KMS-11 (cell line): Measurements from ENCODE around the gene PDZRN4.

ENCODE experiments used
- H2AFZ ChIP-seq: fragments of 200-600 bp; sonication (generic); 2 replicates; pipeline ENCODE4 v1.6.1; 2016; ENCODE audit warnings: antibody characterized with exemption, mixed run types, low read depth
- H3K27ac ChIP-seq: fragments of 200-600 bp; sonication (generic); 2 replicates; pipeline ENCODE4 v1.6.1; 2016; ENCODE audit warnings: mild to moderate bottlenecking, mixed run types
- H3K27me3 ChIP-seq: fragments of 200-600 bp; sonication (generic); 2 replicates; pipeline ENCODE4 v1.6.1; 2017; ENCODE audit warnings: mild to moderate bottlenecking, low read depth, mixed run types, moderate library complexity; ENCODE audit not compliant: insufficient read depth
- H3K36me3 ChIP-seq: fragments of 200-600 bp; sonication (generic); 2 replicates; pipeline ENCODE4 v1.6.1; 2017; ENCODE audit warnings: mild to moderate bottlenecking, mixed run types; ENCODE audit not compliant: insufficient read depth
- H3K4me1 ChIP-seq: fragments of 200-600 bp; sonication (generic); 2 replicates; pipeline ENCODE4 v1.6.1; 2016; ENCODE audit warnings: mild to moderate bottlenecking, low read depth, mixed run types; ENCODE audit not compliant: poor library complexity, severe bottlenecking
- H3K4me2 ChIP-seq: fragments of 200-600 bp; sonication (generic); 2 replicates; pipeline ENCODE4 v1.7.0; 2016; ENCODE audit warnings: mild to moderate bottlenecking, mixed run types
- H3K4me3 ChIP-seq: fragments of 200-600 bp; sonication (generic); IDR thresholded peaks from 2 replicates; pipeline ENCODE4 v1.6.1; 2017; ENCODE audit warnings: low read depth, low read length, mixed read lengths; ENCODE audit not compliant: insufficient read depth
- H3K79me2 ChIP-seq: fragments of 200-600 bp; sonication (generic); 2 replicates; pipeline ENCODE4 v1.6.1; 2016; ENCODE audit warnings: low read depth, mixed run types; ENCODE audit not compliant: insufficient read depth
- H3K9ac ChIP-seq: fragments of 200-600 bp; sonication (generic); 2 replicates; pipeline ENCODE4 v1.6.1; 2016; ENCODE audit warnings: mild to moderate bottlenecking, mixed run types
- H4K20me1 ChIP-seq: fragments of 200-600 bp; sonication (generic); 2 replicates; pipeline ENCODE4 v1.6.1; 2016; ENCODE audit warnings: mild to moderate bottlenecking, mixed run types; ENCODE audit not compliant: insufficient read depth
- TF ChIP-seq, protein P1 (sequence below): fragments of 200-600 bp; sonication (generic); conservative IDR thresholded peaks from 2 replicates; pipeline ENCODE4 v1.6.1; 2017; ENCODE audit warnings: low read depth, mild to moderate bottlenecking, antibody characterized with exemption, low read length, moderate library complexity, mixed read lengths

Gene PDZRN4

DNA sequence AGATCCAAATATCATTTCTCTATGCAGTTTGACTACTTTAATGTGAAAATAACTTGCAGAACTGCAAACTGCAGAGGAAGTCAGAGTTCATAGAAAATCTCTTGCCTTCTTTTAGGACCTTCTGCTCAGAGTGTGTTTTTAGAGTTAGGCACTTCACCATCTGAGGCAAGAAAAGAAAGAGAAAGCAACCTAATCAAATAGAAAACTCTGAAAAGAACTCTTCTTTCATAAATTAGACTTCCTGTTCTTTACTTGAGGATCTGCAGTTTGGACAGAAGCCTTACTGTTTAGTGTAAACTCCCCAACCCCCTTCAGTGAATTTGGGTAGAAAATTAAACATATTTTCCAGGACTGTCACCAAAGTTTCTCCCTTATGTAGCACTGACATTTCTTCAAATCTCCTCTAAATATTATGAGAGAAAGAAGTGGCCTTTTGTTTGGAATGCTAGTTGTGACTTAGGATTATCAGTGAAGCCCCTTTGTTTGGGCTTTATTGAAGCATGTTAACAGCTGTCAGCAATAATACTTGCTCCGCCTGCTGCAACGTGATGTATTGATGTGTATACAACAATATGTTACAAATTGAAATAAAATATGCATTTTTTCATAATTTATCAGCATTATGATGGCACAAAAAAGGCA is 99.5 kb downstream of the PDZRN4 start:
- H3K4me2 ChIP-seq = no peak overlapping the region
- no peaks in the 10 kb centered on the region for H3K36me3 ChIP-seq
- no peaks in the 10 kb centered on the region for H3K4me1 ChIP-seq
- H3K27me3 ChIP-seq = no peaks in the 10 kb centered on the region
- no peak overlapping the region for H3K27ac ChIP-seq
- H4K20me1 ChIP-seq = no peaks in the 10 kb centered on the region
- H3K9ac ChIP-seq = no peak overlapping the region
- TF ChIP-seq, protein P1, sequence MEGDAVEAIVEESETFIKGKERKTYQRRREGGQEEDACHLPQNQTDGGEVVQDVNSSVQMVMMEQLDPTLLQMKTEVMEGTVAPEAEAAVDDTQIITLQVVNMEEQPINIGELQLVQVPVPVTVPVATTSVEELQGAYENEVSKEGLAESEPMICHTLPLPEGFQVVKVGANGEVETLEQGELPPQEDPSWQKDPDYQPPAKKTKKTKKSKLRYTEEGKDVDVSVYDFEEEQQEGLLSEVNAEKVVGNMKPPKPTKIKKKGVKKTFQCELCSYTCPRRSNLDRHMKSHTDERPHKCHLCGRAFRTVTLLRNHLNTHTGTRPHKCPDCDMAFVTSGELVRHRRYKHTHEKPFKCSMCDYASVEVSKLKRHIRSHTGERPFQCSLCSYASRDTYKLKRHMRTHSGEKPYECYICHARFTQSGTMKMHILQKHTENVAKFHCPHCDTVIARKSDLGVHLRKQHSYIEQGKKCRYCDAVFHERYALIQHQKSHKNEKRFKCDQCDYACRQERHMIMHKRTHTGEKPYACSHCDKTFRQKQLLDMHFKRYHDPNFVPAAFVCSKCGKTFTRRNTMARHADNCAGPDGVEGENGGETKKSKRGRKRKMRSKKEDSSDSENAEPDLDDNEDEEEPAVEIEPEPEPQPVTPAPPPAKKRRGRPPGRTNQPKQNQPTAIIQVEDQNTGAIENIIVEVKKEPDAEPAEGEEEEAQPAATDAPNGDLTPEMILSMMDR = no peak
- no peak overlapping the region for H2AFZ ChIP-seq
- H3K4me3 ChIP-seq = no peak overlapping the region
- H3K79me2 ChIP-seq = no peaks in the 10 kb centered on the region

DNA sequence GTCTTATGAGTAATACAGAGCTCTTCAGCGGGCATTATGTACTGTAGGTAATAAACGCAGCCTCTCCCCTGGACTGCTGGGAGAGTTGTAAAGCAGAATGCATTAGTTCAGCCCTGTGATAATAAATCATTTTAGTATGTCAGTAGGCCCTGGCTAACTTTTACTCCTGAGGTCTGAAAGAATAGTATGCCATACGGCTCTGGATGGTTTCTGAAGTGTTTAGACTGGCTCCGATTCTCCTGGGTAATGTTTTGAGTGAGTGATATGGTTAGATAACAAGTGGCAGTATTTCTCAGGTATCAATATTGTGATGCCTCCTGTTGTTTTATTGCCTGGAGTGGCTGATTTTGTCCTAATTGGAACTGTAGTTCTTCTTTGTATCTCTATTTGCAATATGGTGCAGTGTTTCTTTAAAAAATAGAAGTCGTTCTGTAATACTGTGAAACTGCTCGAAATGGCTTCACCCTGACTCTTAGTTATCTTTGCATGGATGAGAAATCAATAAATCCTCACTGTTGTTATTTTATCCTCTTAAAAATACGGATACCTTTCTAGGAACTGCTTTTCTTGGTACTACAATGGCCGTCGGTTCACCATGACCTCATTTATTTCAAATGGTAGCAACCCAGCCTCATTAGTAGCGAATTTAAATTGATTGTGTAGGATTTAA is 100.2 kb downstream of the PDZRN4 start:
- no peaks in the 10 kb centered on the region for H3K4me1 ChIP-seq
- H3K36me3 ChIP-seq = no peaks in the 10 kb centered on the region
- no peak overlapping the region for H3K4me3 ChIP-seq
- no peak overlapping the region for H2AFZ ChIP-seq
- no peak overlapping the region for H3K9ac ChIP-seq
- TF ChIP-seq, protein P1 = no peak
- no peaks in the 10 kb centered on the region for H4K20me1 ChIP-seq
- H3K4me2 ChIP-seq = no peak overlapping the region
- no peak overlapping the region for H3K27ac ChIP-seq
- H3K79me2 ChIP-seq = no peaks in the 10 kb centered on the region
- no peaks in the 10 kb centered on the region for H3K27me3 ChIP-seq

DNA sequence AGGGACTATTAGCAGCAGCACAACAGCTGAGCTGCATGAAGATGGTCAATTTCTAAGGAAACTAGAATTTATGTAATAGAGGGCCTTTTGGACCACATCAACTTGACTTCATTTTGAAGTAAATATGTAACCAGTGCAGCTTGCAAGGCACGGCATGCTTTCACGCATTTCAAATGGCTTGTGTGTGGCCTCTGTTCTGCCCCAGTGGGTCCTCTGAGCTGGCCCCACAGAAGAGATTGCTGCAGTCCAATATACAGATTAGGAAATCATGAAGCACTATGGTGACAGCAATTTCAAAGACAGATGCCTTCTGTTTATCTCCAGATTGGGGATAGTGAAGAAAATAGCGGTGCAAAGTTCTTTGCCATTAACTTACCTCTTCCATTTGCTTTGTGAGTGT is 101.4 kb downstream of the PDZRN4 start:
- Histone ChIP-seq H4K20me1 (no peaks in the 10 kb centered on the region), H3K27me3 (no peaks in the 10 kb centered on the region), H3K9ac (no peak overlapping the region), H3K36me3 (no peaks in the 10 kb centered on the region), H3K79me2 (no peaks in the 10 kb centered on the region), H3K4me1 (no peaks in the 10 kb centered on the region), H2AFZ (no peak overlapping the region), H3K27ac (no peak overlapping the region), H3K4me2 (no peak overlapping the region), H3K4me3 (no peak overlapping the region)
- TF ChIP-seq, protein P1 = no peak

DNA sequence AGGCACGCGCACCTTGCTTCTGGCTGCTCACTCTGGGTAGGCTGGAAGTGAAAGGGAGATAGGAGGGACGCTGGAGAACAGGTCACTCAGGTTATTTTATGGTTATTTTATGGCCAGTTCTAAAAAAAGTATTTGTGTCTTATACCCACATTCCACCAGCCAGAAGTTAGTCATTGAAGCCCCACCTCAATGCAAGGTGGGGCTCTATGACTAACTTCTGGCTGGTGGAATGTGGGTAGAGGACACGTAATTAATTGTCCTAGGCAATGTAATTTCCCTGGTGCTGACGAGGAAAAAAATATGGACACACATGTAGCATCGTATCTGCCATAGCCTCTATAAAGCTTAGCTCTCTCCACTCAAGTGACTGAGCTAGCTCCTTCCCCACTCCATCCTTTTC is 104.9 kb downstream of the PDZRN4 start:
- Histone ChIP-seq H3K27ac (no peak overlapping the region), H2AFZ (no peak overlapping the region), H3K4me3 (no peak overlapping the region), H3K9ac (no peak overlapping the region), H4K20me1 (no peaks in the 10 kb centered on the region), H3K79me2 (no peaks in the 10 kb centered on the region), H3K4me2 (no peak overlapping the region), H3K4me1 (no peaks in the 10 kb centered on the region), H3K36me3 (no peaks in the 10 kb centered on the region), H3K27me3 (no peaks in the 10 kb centered on the region)
- TF ChIP-seq, protein P1 = no peak
